ENCODE data around the gene TRIP12. TPM values are rescaled to one million over a fixed set of nuclear protein-coding genes. Genes with fewer than 3 reads are reported as not detected.

TRIP12 gene
- polyA plus RNA-seq, 3 donors = 22.2 to 56.7 (median 44.0) TPM

DNA sequence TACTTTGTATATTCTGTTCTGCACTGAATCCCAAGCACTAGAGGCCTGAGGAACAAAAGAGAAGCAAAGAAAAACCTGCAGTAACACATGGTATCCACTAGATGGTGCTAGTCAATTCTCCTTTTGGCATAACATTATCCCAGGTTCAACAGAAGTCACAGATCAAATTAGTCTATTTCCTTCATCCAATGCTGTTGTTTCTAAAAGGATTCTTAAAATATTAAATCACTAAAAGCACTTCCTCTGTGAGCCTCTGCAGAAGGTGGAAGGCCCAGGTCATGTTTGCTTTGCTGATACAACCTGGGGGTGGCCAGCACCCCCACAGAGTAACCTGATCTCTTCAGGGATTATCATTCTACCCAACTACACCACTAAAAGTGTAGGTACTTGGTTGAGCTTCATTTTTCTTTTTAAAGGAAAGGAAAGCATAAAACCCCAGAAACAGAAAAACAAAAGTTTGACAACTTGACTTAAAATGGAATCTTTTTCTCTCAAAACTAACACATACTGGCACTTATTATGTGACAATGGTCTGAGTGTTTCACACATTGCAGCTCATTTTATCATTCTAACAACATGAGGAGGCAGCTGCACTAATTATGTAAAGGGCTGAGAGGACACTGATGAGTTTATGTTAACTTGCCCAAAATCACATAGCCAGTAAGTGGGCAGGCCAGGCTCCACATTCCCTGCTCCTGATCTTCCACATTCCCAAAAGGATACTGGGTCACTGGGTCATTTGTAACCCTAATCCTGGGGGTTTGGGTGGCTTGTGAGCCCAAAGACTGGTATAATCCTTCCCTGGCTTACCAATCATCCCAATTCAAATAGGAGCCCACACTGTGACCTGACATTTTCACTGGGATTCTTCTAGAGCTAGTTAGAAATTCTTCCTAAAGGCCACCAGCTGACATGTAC, 140.7 kb downstream of the TRIP12 start:
- no peak overlapping the region for H3K9ac ChIP-seq (ENCODE audit: insufficient read depth, low read length, poor library complexity, severe bottlenecking)
- no peak overlapping the region for H3K4me3 ChIP-seq (replicated peaks in 1 of 3; ENCODE audit: low read depth in 2 of 3, low read length in 3 of 3)
- H4K20me1 ChIP-seq (ENCODE audit: insufficient read depth, low read length) = peaks cover 55% of the 10 kb centered on the region
- H3K27me3 Mint-ChIP-seq (ENCODE audit: low read depth in 3 of 3) = no peaks in the 10 kb centered on the region
- H3K36me3 Mint-ChIP-seq = peaks cover 80 to 88% of the 10 kb centered on the region in 2 donors
- H3K27ac Mint-ChIP-seq = peak overlapping the region in 3 of 7 donors; percentile 15 to 58 (median 15)
- no peak overlapping the region for H3K4me2 ChIP-seq (replicated peaks; ENCODE audit: extremely low read depth, low read length, poor library complexity, severe bottlenecking)
- TF ChIP-seq, protein P1, sequence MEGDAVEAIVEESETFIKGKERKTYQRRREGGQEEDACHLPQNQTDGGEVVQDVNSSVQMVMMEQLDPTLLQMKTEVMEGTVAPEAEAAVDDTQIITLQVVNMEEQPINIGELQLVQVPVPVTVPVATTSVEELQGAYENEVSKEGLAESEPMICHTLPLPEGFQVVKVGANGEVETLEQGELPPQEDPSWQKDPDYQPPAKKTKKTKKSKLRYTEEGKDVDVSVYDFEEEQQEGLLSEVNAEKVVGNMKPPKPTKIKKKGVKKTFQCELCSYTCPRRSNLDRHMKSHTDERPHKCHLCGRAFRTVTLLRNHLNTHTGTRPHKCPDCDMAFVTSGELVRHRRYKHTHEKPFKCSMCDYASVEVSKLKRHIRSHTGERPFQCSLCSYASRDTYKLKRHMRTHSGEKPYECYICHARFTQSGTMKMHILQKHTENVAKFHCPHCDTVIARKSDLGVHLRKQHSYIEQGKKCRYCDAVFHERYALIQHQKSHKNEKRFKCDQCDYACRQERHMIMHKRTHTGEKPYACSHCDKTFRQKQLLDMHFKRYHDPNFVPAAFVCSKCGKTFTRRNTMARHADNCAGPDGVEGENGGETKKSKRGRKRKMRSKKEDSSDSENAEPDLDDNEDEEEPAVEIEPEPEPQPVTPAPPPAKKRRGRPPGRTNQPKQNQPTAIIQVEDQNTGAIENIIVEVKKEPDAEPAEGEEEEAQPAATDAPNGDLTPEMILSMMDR (IDR thresholded peaks at IDR 0.05) = peak; percentile 93
- peak; percentile 6 to 41 (median 23) for DNase-seq
- H3K79me2 ChIP-seq (ENCODE audit: insufficient read depth, low read length) = no peaks in the 10 kb centered on the region
- no peaks in the 10 kb centered on the region for H3K27me3 ChIP-seq (ENCODE audit: control insufficient read depth in 2 of 2, insufficient read depth in 2 of 2, low read length in 2 of 2)
- no peaks in the 10 kb centered on the region for H3K4me1 ChIP-seq (ENCODE audit: control insufficient read depth in 1 of 2, insufficient read depth in 2 of 2, low read length in 2 of 2)
- no peaks in the 10 kb centered on the region for H3K9me3 Mint-ChIP-seq
- peaks cover 74 to 98% of the 10 kb centered on the region in 2 donors for H3K36me3 ChIP-seq (replicated peaks in 1 of 2; ENCODE audit: control insufficient read depth in 1 of 2, insufficient read depth in 2 of 2, low read length in 2 of 2)
- no peak overlapping the region for H2AFZ ChIP-seq (ENCODE audit: insufficient read depth, low read depth, low read length, poor library complexity, severe bottlenecking)
- intact Hi-C loops (cut with micrococcal nuclease) = no loop called here
- H3K4me3 Mint-ChIP-seq = no peak overlapping the region
- peak overlapping the region in 1 of 2 donors; percentile 35 for H3K27ac ChIP-seq (ENCODE audit: low read depth in 1 of 2, low read length in 2 of 2)
- H3K4me1 Mint-ChIP-seq = no peaks in the 10 kb centered on the region
- no peaks in the 10 kb centered on the region for H3K9me3 ChIP-seq (replicated peaks in 1 of 2; ENCODE audit: control insufficient read depth in 1 of 2, insufficient read depth in 1 of 2, low read length in 2 of 2)

DNA sequence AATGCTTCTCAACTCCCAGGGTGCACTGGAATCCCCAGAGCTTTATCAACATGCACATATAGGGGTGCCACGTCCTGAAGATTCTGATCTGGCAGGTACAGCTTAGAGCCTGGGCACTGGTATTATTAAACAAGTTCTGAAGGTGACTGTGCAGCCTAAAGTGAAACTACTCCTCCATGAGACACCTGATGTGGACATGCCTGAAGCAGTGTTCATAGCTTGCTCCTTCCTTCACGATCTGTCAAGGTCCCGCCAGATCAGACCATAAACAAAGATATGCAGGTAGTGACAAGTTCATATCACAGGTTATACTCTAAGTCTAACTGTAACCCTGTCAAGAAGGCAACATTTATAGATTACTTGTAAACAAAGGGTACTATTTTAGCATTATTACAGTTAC, 142.2 kb downstream of the TRIP12 start:
- Histone ChIP-seq H3K9ac (ENCODE audit: insufficient read depth, low read length, poor library complexity, severe bottlenecking) (no peak overlapping the region), H3K27ac (ENCODE audit: low read depth in 1 of 2, low read length in 2 of 2) (no peak overlapping the region), H3K4me3 (replicated peaks in 1 of 3; ENCODE audit: low read depth in 2 of 3, low read length in 3 of 3) (no peak overlapping the region), H3K4me1 (ENCODE audit: control insufficient read depth in 1 of 2, insufficient read depth in 2 of 2, low read length in 2 of 2) (no peaks in the 10 kb centered on the region), H3K4me2 (replicated peaks; ENCODE audit: extremely low read depth, low read length, poor library complexity, severe bottlenecking) (no peak overlapping the region), H4K20me1 (ENCODE audit: insufficient read depth, low read length) (peaks cover 46% of the 10 kb centered on the region), H2AFZ (ENCODE audit: insufficient read depth, low read depth, low read length, poor library complexity, severe bottlenecking) (no peak overlapping the region), H3K27me3 (ENCODE audit: control insufficient read depth in 2 of 2, insufficient read depth in 2 of 2, low read length in 2 of 2) (no peaks in the 10 kb centered on the region), H3K9me3 (replicated peaks in 1 of 2; ENCODE audit: control insufficient read depth in 1 of 2, insufficient read depth in 1 of 2, low read length in 2 of 2) (no peaks in the 10 kb centered on the region), H3K36me3 (replicated peaks in 1 of 2; ENCODE audit: control insufficient read depth in 1 of 2, insufficient read depth in 2 of 2, low read length in 2 of 2) (peaks cover 77 to 98% of the 10 kb centered on the region in 2 donors), H3K79me2 (ENCODE audit: insufficient read depth, low read length) (no peaks in the 10 kb centered on the region)
- no CpG with 5 or more reads among the region's 3 CpGs for WGBS (ENCODE audit: insufficient coverage)
- no peak for DNase-seq
- Mint-ChIP-seq H3K9me3 (no peaks in the 10 kb centered on the region), H3K27me3 (ENCODE audit: low read depth in 3 of 3) (no peaks in the 10 kb centered on the region), H3K27ac (peak overlapping the region in 2 of 7 donors; percentile 23 to 61), H3K36me3 (peaks cover 76 to 86% of the 10 kb centered on the region in 2 donors), H3K4me3 (no peak overlapping the region), H3K4me1 (no peaks in the 10 kb centered on the region)
- TF ChIP-seq, protein P1 (IDR thresholded peaks at IDR 0.05) = no peak
- intact Hi-C loops (cut with micrococcal nuclease) = no loop called here
